HL-60 (cell line): ENCODE measurements around the gene PMEPA1.

Experiments used
- DNase-seq, 2 experiments: peaks; one replicate each; pipeline ENCODE4 v3.0.0-alpha.2; 2010 to 2020; ENCODE audit warnings: low read depth in 1 of 2, low spot score in 1 of 2
- H3K27ac ChIP-seq: fragments of 250-450 bp; sonication (Bioruptor Pico); replicated peaks from 2 replicates; pipeline ENCODE4 v1.5.1; 2020; ENCODE audit warnings: mild to moderate bottlenecking, moderate library complexity
- H3K27me3 ChIP-seq: fragments of 250-450 bp; sonication (Bioruptor Pico); 2 replicates; pipeline ENCODE4 v1.5.1; 2021; ENCODE audit warnings: mild to moderate bottlenecking, moderate library complexity; ENCODE audit not compliant: insufficient read depth, poor library complexity, severe bottlenecking
- H3K4me3 ChIP-seq: replicated peaks from 2 replicates; pipeline ENCODE4 v1.5.1; 2011; ENCODE audit warnings: mild to moderate bottlenecking, control low read depth, low read length; ENCODE audit not compliant: insufficient read depth
- GABPA ChIP-seq: IDR thresholded peaks from 2 replicates; pipeline ENCODE4 v1.6.1; 2012; ENCODE audit warnings: low read depth
- POLR2AphosphoS5 ChIP-seq: IDR thresholded peaks from 2 replicates; pipeline ENCODE4 v1.6.1; 2012; ENCODE audit warnings: low read depth
- SPI1 ChIP-seq: IDR thresholded peaks from 2 replicates; pipeline ENCODE4 v1.6.1; 2012; ENCODE audit warnings: low read depth, mild to moderate bottlenecking, borderline replicate concordance
- TF ChIP-seq, protein P1 (sequence below): IDR thresholded peaks from 2 replicates; pipeline ENCODE4 v1.6.1; 2012; ENCODE audit warnings: low read depth; ENCODE audit not compliant: insufficient replicate concordance
- TF ChIP-seq, protein P2 (sequence below): IDR thresholded peaks from one replicate; pipeline ENCODE4 v1.5.1; 2011; ENCODE audit warnings: low read length, control low read depth, inconsistent platforms; ENCODE audit not compliant: insufficient read depth

PMEPA1 gene

DNA sequence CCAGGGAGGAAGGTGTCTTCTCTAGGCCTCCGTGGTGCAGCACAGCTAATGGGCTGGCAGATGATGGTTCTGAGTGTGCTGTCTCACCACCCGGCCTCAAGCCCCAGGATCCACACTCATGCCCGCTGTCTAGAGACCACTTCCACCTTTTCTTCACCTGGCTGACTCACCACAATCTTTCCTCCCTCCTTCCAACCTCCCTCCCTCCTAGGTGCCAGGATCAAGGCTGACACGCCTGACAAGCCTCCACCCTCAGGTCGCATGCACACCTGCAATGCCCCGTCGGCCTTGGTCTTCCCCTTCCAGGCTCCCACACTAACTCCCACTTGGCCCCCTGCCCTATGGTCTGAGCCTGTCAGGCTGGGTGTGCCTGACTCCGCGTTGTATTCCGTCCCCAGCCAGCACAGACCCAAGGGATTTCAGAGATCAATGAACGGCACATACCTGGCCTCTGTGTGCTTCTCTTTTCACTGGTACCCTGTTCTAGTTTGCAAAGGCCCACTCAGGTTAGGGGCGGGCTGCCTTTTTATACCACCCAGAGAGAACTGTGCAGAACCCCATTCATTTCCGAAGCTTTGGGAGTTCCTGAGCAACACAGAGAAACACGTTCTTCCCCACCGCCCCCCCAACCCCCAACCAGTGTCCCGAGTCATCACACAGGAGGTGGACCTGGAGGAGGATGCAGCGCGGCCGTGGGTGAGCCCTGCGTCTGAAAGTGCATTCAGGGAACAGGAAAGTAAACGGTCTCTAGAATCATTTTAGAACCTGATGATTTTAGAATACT lies 39.3 kb downstream of the PMEPA1 start:
- TF ChIP-seq, protein P1, sequence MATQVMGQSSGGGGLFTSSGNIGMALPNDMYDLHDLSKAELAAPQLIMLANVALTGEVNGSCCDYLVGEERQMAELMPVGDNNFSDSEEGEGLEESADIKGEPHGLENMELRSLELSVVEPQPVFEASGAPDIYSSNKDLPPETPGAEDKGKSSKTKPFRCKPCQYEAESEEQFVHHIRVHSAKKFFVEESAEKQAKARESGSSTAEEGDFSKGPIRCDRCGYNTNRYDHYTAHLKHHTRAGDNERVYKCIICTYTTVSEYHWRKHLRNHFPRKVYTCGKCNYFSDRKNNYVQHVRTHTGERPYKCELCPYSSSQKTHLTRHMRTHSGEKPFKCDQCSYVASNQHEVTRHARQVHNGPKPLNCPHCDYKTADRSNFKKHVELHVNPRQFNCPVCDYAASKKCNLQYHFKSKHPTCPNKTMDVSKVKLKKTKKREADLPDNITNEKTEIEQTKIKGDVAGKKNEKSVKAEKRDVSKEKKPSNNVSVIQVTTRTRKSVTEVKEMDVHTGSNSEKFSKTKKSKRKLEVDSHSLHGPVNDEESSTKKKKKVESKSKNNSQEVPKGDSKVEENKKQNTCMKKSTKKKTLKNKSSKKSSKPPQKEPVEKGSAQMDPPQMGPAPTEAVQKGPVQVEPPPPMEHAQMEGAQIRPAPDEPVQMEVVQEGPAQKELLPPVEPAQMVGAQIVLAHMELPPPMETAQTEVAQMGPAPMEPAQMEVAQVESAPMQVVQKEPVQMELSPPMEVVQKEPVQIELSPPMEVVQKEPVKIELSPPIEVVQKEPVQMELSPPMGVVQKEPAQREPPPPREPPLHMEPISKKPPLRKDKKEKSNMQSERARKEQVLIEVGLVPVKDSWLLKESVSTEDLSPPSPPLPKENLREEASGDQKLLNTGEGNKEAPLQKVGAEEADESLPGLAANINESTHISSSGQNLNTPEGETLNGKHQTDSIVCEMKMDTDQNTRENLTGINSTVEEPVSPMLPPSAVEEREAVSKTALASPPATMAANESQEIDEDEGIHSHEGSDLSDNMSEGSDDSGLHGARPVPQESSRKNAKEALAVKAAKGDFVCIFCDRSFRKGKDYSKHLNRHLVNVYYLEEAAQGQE, result no peak
- TF ChIP-seq, protein P2, sequence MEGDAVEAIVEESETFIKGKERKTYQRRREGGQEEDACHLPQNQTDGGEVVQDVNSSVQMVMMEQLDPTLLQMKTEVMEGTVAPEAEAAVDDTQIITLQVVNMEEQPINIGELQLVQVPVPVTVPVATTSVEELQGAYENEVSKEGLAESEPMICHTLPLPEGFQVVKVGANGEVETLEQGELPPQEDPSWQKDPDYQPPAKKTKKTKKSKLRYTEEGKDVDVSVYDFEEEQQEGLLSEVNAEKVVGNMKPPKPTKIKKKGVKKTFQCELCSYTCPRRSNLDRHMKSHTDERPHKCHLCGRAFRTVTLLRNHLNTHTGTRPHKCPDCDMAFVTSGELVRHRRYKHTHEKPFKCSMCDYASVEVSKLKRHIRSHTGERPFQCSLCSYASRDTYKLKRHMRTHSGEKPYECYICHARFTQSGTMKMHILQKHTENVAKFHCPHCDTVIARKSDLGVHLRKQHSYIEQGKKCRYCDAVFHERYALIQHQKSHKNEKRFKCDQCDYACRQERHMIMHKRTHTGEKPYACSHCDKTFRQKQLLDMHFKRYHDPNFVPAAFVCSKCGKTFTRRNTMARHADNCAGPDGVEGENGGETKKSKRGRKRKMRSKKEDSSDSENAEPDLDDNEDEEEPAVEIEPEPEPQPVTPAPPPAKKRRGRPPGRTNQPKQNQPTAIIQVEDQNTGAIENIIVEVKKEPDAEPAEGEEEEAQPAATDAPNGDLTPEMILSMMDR, result no peak
- TF ChIP-seq GABPA (no peak), SPI1 (no peak), POLR2AphosphoS5 (no peak)
- H3K4me3 ChIP-seq, result no peak overlapping the region
- H3K27ac ChIP-seq, result no peak overlapping the region
- no peaks in the 10 kb centered on the region for H3K27me3 ChIP-seq
- no peak for DNase-seq

DNA sequence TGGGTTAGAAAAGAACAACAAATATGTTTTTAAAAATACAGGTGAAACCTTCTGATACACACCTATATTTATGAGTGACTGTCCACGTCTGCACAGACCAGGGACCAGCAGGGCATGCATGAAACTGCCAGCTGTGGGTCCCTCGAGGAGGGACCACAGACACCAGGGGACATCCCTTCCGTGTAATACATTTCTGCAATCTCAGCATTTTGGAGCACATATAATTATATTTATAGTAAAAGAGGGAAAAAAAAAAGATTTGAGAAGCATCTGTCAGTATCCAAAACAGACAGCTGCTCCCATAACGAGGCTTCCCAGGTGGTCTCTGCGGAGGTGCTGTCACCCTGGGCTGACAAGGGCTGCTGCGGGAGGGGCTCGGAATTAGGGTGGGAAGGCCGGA lies 40.2 kb downstream of the PMEPA1 start:
- H3K27me3 ChIP-seq, result no peaks in the 10 kb centered on the region
- H3K4me3 ChIP-seq, result no peak overlapping the region
- no peak for DNase-seq
- TF ChIP-seq SPI1 (no peak), GABPA (no peak), POLR2AphosphoS5 (no peak)
- TF ChIP-seq, protein P1, result no peak
- TF ChIP-seq, protein P2, result no peak
- H3K27ac ChIP-seq, result no peak overlapping the region

- DNase-seq, result no peak
- TF ChIP-seq, protein P1, result no peak
- no peak for TF ChIP-seq POLR2AphosphoS5
- TF ChIP-seq SPI1, result no peak
- no peak for TF ChIP-seq GABPA
- TF ChIP-seq, protein P2, result no peak
- Histone ChIP-seq H3K27me3 (no peaks in the 10 kb centered on the region), H3K4me3 (no peak overlapping the region), H3K27ac (no peak overlapping the region)
These were observed 41.7 kb downstream of the PMEPA1 start for GRCh38 chr20:57667924-57668782.
